ENCODE measurements around the gene DEF6. TPM values are rescaled to one million over a fixed set of nuclear protein-coding genes. Genes with fewer than 3 reads are reported as not detected.

Gene DEF6
- total and polyA plus RNA-seq, 2 of the 13 experiments (the other 11 are each of a cell fraction or from before 2014, with no cell fraction given), result 5.2 to 10.0 TPM

- TF ChIP-seq ZFYVE20 (CRISPR knock-in tag; IDR thresholded peaks at IDR 0.05; ENCODE audit: borderline replicate concordance, low read depth), result no peak
- peak; percentile 94 for TF ChIP-seq MED13 (CRISPR knock-in tag; IDR thresholded peaks at IDR 0.05)
- TF ChIP-seq SNAPC2 (CRISPR knock-in tag; IDR thresholded peaks at IDR 0.05), result peak; percentile 94
- 0 out of 2 replicates have a peak, but pooled peaks have one; percentile 87 for TF ChIP-seq ZNF784 (CRISPR knock-in tag; IDR thresholded peaks at IDR 0.05; ENCODE audit: borderline replicate concordance)
- TF ChIP-seq ZBTB14 (CRISPR knock-in tag; IDR thresholded peaks at IDR 0.05), result peak; percentile 58
- TF ChIP-seq ZFP37 (CRISPR knock-in tag; IDR thresholded peaks at IDR 0.05; ENCODE audit: borderline replicate concordance), result peak; percentile 50; the same call in 1 of the 2 replicates
- peak; percentile 80; the same call in 1 of the 2 replicates for TF ChIP-seq DZIP1 (CRISPR knock-in tag; IDR thresholded peaks at IDR 0.05)
- peak; percentile 89 for TF ChIP-seq ZNF605 (CRISPR knock-in tag; IDR thresholded peaks at IDR 0.05)
- TF ChIP-seq ETV5 (CRISPR knock-in tag; IDR thresholded peaks at IDR 0.05; ENCODE audit: borderline replicate concordance), result peak; percentile 55; the same call in 1 of the 2 replicates
- TF ChIP-seq ZNF362 (CRISPR knock-in tag; IDR thresholded peaks at IDR 0.05; ENCODE audit: borderline replicate concordance), result peak; percentile 56; the same call in 1 of the 2 replicates
- TF ChIP-seq ATF4 (CRISPR knock-in tag; IDR thresholded peaks at IDR 0.05), result peak in 1 of 2 experiments; percentile 87; a peak in 2 of 4 replicates
- TF ChIP-seq ZNF563 (CRISPR knock-in tag; IDR thresholded peaks at IDR 0.05), result peak; percentile 98
- TF ChIP-seq MAF1 (CRISPR knock-in tag; IDR thresholded peaks at IDR 0.05; ENCODE audit: borderline replicate concordance), result 0 out of 2 replicates have a peak, but pooled peaks have one; percentile 89
- no peak for TF ChIP-seq ZNF34 (CRISPR knock-in tag; IDR thresholded peaks at IDR 0.05; ENCODE audit: borderline replicate concordance)
- peak; percentile 80; the same call in 1 of the 2 replicates for TF ChIP-seq GLI4 (CRISPR knock-in tag; IDR thresholded peaks at IDR 0.05; ENCODE audit: borderline replicate concordance)
- TF ChIP-seq TCF7 (IDR thresholded peaks at IDR 0.05; ENCODE audit: low read depth), result no peak; the same call in 1 of the 2 replicates
- TF ChIP-seq MAFF (IDR thresholded peaks at IDR 0.05; ENCODE audit: low read depth, low read length), result no peak
- peak; percentile 85 for TF ChIP-seq ZNF256 (CRISPR knock-in tag; conservative IDR thresholded peaks at IDR 0.05)
- TF ChIP-seq GFI1 (CRISPR knock-in tag; IDR thresholded peaks at IDR 0.05; ENCODE audit: borderline replicate concordance), result peak; percentile 87
- TF ChIP-seq KDM3A (CRISPR knock-in tag; IDR thresholded peaks at IDR 0.05; ENCODE audit: low read depth), result peak; percentile 98
- TF ChIP-seq NFIC (IDR thresholded peaks at IDR 0.05; ENCODE audit: low read length), result 0 out of 2 replicates have a peak, but pooled peaks have one; percentile 67
Observed at GRCh38 chr6:35259194-35259947, 38.2 kb upstream of the DEF6 start, which contains the start of gene ZNF76 (continued).

Data from HepG2 (cell line).